ENCODE data around the gene NR3C2. TPM values are rescaled to one million over a fixed set of nuclear protein-coding genes. Genes with fewer than 3 reads are reported as not detected.

Gene NR3C2
- total RNA-seq, 1 donor from 2014 or later: 0.75 TPM

DNA sequence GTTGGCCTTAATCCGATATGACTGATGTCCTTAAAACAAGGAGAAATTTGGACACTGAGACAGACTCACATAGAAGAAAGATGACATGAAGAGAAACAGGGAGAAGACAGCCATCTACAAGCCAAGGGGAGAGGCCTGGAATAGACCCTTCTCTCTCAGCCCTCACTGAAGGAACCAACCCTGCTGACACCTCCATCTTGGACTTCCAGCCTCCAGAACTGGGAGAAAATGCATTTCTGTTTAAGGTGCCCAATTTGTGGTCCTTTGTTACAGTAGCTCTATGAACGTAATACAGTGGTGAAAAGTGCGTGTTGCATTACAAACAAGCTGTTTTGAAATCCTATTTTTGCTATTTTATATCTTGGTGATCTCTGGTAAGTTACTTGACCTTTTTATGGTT, 366.8 kb downstream of the NR3C2 start:
- H3K4me1 Mint-ChIP-seq (ENCODE audit: unreplicated experiment): no peaks in the 10 kb centered on the region
- H3K36me3 Mint-ChIP-seq (ENCODE audit: unreplicated experiment): peaks cover 79% of the 10 kb centered on the region
- TF ChIP-seq, protein P1, sequence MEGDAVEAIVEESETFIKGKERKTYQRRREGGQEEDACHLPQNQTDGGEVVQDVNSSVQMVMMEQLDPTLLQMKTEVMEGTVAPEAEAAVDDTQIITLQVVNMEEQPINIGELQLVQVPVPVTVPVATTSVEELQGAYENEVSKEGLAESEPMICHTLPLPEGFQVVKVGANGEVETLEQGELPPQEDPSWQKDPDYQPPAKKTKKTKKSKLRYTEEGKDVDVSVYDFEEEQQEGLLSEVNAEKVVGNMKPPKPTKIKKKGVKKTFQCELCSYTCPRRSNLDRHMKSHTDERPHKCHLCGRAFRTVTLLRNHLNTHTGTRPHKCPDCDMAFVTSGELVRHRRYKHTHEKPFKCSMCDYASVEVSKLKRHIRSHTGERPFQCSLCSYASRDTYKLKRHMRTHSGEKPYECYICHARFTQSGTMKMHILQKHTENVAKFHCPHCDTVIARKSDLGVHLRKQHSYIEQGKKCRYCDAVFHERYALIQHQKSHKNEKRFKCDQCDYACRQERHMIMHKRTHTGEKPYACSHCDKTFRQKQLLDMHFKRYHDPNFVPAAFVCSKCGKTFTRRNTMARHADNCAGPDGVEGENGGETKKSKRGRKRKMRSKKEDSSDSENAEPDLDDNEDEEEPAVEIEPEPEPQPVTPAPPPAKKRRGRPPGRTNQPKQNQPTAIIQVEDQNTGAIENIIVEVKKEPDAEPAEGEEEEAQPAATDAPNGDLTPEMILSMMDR (IDR thresholded peaks at IDR 0.05): no peak
- H3K9me3 Mint-ChIP-seq (ENCODE audit: unreplicated experiment): peaks cover 6% of the 10 kb centered on the region
- no peak for DNase-seq (ENCODE audit: extremely low spot score, unreplicated experiment)
- H3K27me3 Mint-ChIP-seq (ENCODE audit: unreplicated experiment): no peaks in the 10 kb centered on the region
- no peak overlapping the region for H3K27ac Mint-ChIP-seq (ENCODE audit: unreplicated experiment)
- no peak overlapping the region for H3K4me3 Mint-ChIP-seq (ENCODE audit: unreplicated experiment)

DNA sequence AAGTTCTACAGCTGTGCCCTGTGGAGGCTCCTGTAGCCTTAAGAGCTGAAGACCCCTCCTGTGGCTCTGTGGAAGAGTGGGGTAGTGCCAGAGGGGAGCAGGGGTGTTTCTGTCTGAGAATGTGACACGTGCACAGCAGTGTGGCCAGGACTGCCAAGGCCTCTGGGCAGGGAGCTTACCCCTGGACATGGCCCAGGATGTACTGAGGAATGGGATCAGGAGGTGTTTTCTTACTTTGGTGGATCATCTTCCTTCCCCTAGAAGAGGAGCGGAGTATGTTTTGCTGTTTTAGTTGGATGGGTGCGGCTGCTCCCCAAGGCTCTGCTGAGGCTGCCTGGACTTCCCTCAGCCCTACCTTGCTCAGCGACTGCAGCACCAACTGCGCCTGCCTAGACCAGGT, 367.8 kb downstream of the NR3C2 start:
- H3K4me1 Mint-ChIP-seq (ENCODE audit: unreplicated experiment): peaks cover 5% of the 10 kb centered on the region
- H3K9me3 Mint-ChIP-seq (ENCODE audit: unreplicated experiment): peaks cover 6% of the 10 kb centered on the region
- H3K4me3 Mint-ChIP-seq (ENCODE audit: unreplicated experiment): no peak overlapping the region
- H3K27me3 Mint-ChIP-seq (ENCODE audit: unreplicated experiment): no peaks in the 10 kb centered on the region
- no peak overlapping the region for H3K27ac Mint-ChIP-seq (ENCODE audit: unreplicated experiment)
- TF ChIP-seq, protein P1 (IDR thresholded peaks at IDR 0.05): no peak
- DNase-seq (ENCODE audit: extremely low spot score, unreplicated experiment): no peak
- peaks cover 69% of the 10 kb centered on the region for H3K36me3 Mint-ChIP-seq (ENCODE audit: unreplicated experiment)

DNA sequence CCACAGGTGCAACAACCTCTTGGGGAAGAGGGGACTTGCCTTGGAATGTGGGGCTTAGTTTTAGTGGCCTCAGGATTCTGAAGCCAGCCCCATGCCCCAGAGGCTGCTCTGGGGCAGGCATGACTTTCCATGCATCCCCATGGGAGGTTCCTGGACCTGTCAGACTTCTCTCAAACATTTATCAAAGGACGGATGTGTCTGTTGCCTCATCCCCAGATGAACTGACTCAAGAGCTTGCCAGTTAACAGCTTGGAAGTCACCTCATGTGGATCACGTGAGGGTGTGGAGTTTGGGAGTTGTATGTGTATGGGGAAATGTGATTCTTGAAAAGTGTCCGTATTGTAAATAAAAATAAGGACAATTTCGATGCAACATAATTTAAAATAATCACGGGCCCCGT, 368.9 kb downstream of the NR3C2 start:
- Mint-ChIP-seq H3K27me3 (ENCODE audit: unreplicated experiment) (no peaks in the 10 kb centered on the region), H3K9me3 (ENCODE audit: unreplicated experiment) (peaks cover 6% of the 10 kb centered on the region), H3K36me3 (ENCODE audit: unreplicated experiment) (peaks cover 64% of the 10 kb centered on the region), H3K27ac (ENCODE audit: unreplicated experiment) (no peak overlapping the region), H3K4me3 (ENCODE audit: unreplicated experiment) (no peak overlapping the region), H3K4me1 (ENCODE audit: unreplicated experiment) (peaks cover 7% of the 10 kb centered on the region)
- no peak for DNase-seq (ENCODE audit: extremely low spot score, unreplicated experiment)
- TF ChIP-seq, protein P1 (IDR thresholded peaks at IDR 0.05): no peak

DNA sequence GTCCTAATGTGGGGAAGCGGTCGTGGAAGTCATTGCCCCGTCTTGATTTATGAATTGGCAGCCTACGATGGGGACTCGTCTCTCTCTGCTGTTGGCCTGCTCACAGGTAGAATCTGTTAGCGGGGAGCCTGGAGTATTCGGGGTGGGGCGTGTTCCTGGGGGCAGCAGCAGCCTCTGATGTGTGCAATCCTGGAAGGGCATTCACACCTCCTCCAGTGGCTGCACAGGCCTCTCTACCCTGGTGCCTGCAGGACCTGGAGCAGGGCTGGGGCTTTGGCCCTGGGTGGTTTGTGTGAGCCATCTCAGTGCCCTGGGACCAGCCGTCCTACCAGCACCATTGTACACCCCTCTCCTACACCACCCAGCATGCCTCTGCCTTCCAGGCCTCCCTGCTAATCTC, 369.4 kb downstream of the NR3C2 start:
- Mint-ChIP-seq H3K9me3 (ENCODE audit: unreplicated experiment) (peaks cover 6% of the 10 kb centered on the region), H3K27me3 (ENCODE audit: unreplicated experiment) (no peaks in the 10 kb centered on the region), H3K4me1 (ENCODE audit: unreplicated experiment) (peaks cover 7% of the 10 kb centered on the region), H3K27ac (ENCODE audit: unreplicated experiment) (no peak overlapping the region), H3K4me3 (ENCODE audit: unreplicated experiment) (no peak overlapping the region), H3K36me3 (ENCODE audit: unreplicated experiment) (peaks cover 60% of the 10 kb centered on the region)
- TF ChIP-seq, protein P1 (IDR thresholded peaks at IDR 0.05): no peak
- no peak for DNase-seq (ENCODE audit: extremely low spot score, unreplicated experiment)

DNA sequence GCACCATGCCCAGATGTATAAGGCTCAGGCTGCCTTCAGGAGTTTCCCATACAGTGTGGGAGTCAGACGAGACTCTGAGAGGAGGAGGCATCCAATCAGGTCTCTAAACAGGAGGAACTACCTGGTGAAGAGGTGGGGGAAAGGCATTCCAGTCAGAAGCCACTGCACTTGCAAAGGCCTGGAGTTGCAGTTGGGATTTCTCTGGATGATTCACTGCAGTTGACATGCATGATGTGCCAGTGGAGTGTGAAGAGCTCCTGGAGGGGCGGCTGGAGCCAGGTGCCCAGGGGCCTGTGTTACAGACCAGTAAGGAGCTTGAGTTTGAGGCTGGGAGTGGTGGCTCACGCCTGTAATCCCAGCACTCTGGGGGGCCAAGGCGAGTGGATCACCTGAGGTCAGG, 371.2 kb downstream of the NR3C2 start:
- Mint-ChIP-seq H3K4me1 (ENCODE audit: unreplicated experiment) (peaks cover 14% of the 10 kb centered on the region), H3K27ac (ENCODE audit: unreplicated experiment) (no peak overlapping the region)
- DNase-seq (ENCODE audit: extremely low spot score, unreplicated experiment): no peak

More for the DNA sequence above, 371.2 kb downstream of the NR3C2 start:
- Mint-ChIP-seq H3K27me3 (ENCODE audit: unreplicated experiment) (no peaks in the 10 kb centered on the region), H3K36me3 (ENCODE audit: unreplicated experiment) (peaks cover 55% of the 10 kb centered on the region), H3K9me3 (ENCODE audit: unreplicated experiment) (peaks cover under 1% of the 10 kb centered on the region), H3K4me3 (ENCODE audit: unreplicated experiment) (no peak overlapping the region)
- TF ChIP-seq, protein P1 (IDR thresholded peaks at IDR 0.05): no peak
